MCF 10A (cell line): ENCODE measurements around the gene ARSI. TPM values are rescaled to one million over a fixed set of nuclear protein-coding genes. Genes with fewer than 3 reads are reported as not detected.

ENCODE experiments used
- BruUV-seq: library from RNA; stranded (reverse); fragments of 400-500 nt; replicated peaks from 2 replicates; lab custom pipeline; 2021; lab: Mats Ljungman, UMichigan
- CTCF ChIA-PET: fragments of 300-600 bp; sonication (Branson Sonifier 250); formaldehyde crosslinking; extraction: SDS; loops from one replicate; lab custom pipeline; 2021; ENCODE audit warnings: antibody characterized with exemption, inconsistent platforms; lab: Yijun Ruan, JAX
- POLR2A ChIA-PET: fragments of 300-600, 350-650 bp; sonication (Branson Sonifier 250); formaldehyde crosslinking; extraction: SDS; loops from one replicate; lab custom pipeline; 2020; ENCODE audit warnings: antibody characterized with exemption, inconsistent platforms; lab: Yijun Ruan, JAX
- DNase-seq: peaks from one replicate; pipeline ENCODE4 v3.0.0-alpha.2; 2018; ENCODE audit not compliant: unreplicated experiment
- H3K27ac Mint-ChIP-seq: one replicate; pipeline ENCODE4 v1.8.0; 2022; ENCODE audit warnings: mild to moderate bottlenecking, low read depth, mixed read lengths; ENCODE audit not compliant: unreplicated experiment
- H3K27me3 Mint-ChIP-seq: one replicate; pipeline ENCODE4 v1.8.0; 2022; ENCODE audit warnings: mixed read lengths; ENCODE audit not compliant: insufficient read depth, unreplicated experiment
- H3K36me3 Mint-ChIP-seq: one replicate; pipeline ENCODE4 v1.8.0; 2022; ENCODE audit warnings: mild to moderate bottlenecking, moderate library complexity, mixed read lengths; ENCODE audit not compliant: insufficient read depth, unreplicated experiment
- H3K4me1 Mint-ChIP-seq: one replicate; pipeline ENCODE4 v1.8.0; 2022; ENCODE audit warnings: mixed read lengths; ENCODE audit not compliant: insufficient read depth, unreplicated experiment
- H3K4me3 Mint-ChIP-seq: one replicate; pipeline ENCODE4 v1.8.0; 2022; ENCODE audit warnings: mild to moderate bottlenecking, moderate library complexity, mixed read lengths; ENCODE audit not compliant: unreplicated experiment
- H3K9me3 Mint-ChIP-seq: one replicate; pipeline ENCODE4 v1.8.0; 2022; ENCODE audit warnings: mixed read lengths; ENCODE audit not compliant: unreplicated experiment
- intact Hi-C: fragments of 100-400 bp; cut with micrococcal nuclease; formaldehyde crosslinking; loops from 2 replicates; pipeline ENCODE4 v1.14.1; 2022
- total RNA-seq: library from RNA; stranded (reverse); gene quantifications from 2 replicates; pipeline ENCODE4 v1.2.3, GENCODE V29; 2022
- TF ChIP-seq, protein P1 (sequence below): fragments of 200-600 bp; IDR thresholded peaks from one replicate; pipeline ENCODE4 v1.8.0; 2022; ENCODE audit warnings: antibody characterized with exemption, mild to moderate bottlenecking; ENCODE audit not compliant: unreplicated experiment

Gene ARSI
- total RNA-seq, 1 experiment from 2014 or later: 0.19 TPM

DNA sequence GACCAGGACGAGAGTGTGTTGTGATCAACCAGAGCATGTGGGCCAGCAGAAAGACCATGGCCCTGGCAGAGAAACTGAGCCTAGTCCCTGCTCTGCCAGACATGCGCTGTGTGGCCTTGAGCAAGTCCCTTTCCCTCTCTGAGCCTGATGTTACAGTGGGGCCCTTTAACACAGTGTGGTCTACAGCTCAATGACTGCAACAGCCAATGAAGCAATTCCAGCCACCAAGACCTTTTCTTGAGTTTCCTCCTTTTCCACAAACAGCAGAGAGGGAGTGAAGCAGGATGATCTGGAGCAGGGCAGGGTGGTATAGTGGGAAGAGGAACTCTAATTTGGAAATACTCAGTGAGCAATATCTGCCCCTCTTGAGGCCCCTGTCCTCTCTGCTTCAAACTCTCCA lies 25.8 kb upstream of the ARSI start:
- Mint-ChIP-seq H3K27ac (no peak overlapping the region), H3K27me3 (no peaks in the 10 kb centered on the region), H3K4me3 (no peak overlapping the region), H3K36me3 (no peaks in the 10 kb centered on the region), H3K9me3 (no peaks in the 10 kb centered on the region), H3K4me1 (no peaks in the 10 kb centered on the region)
- POLR2A ChIA-PET: interaction anchor here (1.4 kb wide), 1 partner anchor 29 kb away, joined by 5 read pairs; no protein-coding TSS in a partner anchor
- no TSS peak for BruUV-seq
- TF ChIP-seq, protein P1, sequence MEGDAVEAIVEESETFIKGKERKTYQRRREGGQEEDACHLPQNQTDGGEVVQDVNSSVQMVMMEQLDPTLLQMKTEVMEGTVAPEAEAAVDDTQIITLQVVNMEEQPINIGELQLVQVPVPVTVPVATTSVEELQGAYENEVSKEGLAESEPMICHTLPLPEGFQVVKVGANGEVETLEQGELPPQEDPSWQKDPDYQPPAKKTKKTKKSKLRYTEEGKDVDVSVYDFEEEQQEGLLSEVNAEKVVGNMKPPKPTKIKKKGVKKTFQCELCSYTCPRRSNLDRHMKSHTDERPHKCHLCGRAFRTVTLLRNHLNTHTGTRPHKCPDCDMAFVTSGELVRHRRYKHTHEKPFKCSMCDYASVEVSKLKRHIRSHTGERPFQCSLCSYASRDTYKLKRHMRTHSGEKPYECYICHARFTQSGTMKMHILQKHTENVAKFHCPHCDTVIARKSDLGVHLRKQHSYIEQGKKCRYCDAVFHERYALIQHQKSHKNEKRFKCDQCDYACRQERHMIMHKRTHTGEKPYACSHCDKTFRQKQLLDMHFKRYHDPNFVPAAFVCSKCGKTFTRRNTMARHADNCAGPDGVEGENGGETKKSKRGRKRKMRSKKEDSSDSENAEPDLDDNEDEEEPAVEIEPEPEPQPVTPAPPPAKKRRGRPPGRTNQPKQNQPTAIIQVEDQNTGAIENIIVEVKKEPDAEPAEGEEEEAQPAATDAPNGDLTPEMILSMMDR: no peak
- intact Hi-C loops: no loop called here
- no peak for DNase-seq
- CTCF ChIA-PET: interaction anchor here (0.7 to 1.4 kb wide), 3 partner anchors 9 to 82 kb away, joined by 3 to 10 read pairs (median 7); no protein-coding TSS in a partner anchor

DNA sequence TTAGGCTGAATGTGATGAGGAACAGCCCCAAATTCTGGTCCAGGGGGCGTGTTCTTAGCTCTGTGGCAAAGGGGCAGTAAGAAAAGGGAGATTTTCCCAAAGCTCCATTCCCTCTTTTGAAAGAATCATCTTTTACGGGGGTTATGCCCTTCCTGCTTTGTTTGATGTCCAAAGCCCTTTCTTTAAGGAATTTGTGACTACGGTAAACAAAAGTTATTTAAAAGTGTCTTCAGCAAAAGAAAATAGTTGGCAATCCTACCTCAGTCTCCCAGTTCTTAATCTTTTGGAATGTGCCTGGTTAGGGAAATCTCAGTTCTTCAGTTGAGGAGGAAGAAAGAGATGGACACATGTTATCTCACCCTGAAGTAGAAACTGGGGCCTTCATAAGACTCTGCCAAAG lies 24.4 kb upstream of the ARSI start:
- no peak for DNase-seq
- Mint-ChIP-seq H3K36me3 (no peaks in the 10 kb centered on the region), H3K27me3 (no peaks in the 10 kb centered on the region), H3K4me3 (no peak overlapping the region), H3K27ac (no peak overlapping the region), H3K9me3 (no peaks in the 10 kb centered on the region), H3K4me1 (peaks cover 2% of the 10 kb centered on the region)
- CTCF ChIA-PET: interaction anchor here (0.5 to 1.4 kb wide), 2 partner anchors 8 to 71 kb away, joined by 3 to 10 read pairs; no protein-coding TSS in a partner anchor
- POLR2A ChIA-PET: interaction anchor here (1.0 kb wide), 1 partner anchor 9 kb away, joined by 4 read pairs; no protein-coding TSS in a partner anchor
- no TSS peak for BruUV-seq
- TF ChIP-seq, protein P1: no peak
- intact Hi-C loops: no loop called here

DNA sequence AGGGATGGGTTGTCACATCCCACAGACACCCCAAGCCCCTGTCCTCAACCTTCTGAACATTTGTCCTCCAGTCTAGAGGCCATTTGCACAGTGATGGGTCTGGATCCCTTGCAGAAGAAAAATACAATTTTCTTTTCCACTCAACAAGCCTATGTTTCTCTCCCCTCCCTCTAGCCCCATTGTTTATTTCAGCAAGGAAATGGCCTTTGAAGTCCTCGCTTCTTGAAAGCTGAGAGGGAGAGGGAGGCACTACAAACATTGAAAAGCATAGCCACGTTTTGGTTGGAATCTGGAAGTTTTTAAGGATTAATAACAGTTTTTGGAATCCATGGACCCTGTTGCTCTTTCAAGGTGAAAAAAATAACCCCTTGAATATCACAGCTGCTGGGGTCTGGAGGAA lies 24.0 kb upstream of the ARSI start:
- ChIA-PET CTCF (interaction anchor here (0.5 kb wide), 1 partner anchor 70 kb away, joined by 3 read pairs; no protein-coding TSS in a partner anchor), POLR2A (interaction anchor here (0.6 to 1.0 kb wide), 2 partner anchors 9 to 21 kb away, joined by 3 to 4 read pairs; no protein-coding TSS in a partner anchor)
- no peak for DNase-seq
- Mint-ChIP-seq H3K36me3 (no peaks in the 10 kb centered on the region), H3K27ac (no peak overlapping the region), H3K4me1 (peaks cover 6% of the 10 kb centered on the region), H3K9me3 (no peaks in the 10 kb centered on the region), H3K27me3 (no peaks in the 10 kb centered on the region), H3K4me3 (no peak overlapping the region)
- TF ChIP-seq, protein P1: no peak
- intact Hi-C loops: no loop called here
- BruUV-seq: no TSS peak

DNA sequence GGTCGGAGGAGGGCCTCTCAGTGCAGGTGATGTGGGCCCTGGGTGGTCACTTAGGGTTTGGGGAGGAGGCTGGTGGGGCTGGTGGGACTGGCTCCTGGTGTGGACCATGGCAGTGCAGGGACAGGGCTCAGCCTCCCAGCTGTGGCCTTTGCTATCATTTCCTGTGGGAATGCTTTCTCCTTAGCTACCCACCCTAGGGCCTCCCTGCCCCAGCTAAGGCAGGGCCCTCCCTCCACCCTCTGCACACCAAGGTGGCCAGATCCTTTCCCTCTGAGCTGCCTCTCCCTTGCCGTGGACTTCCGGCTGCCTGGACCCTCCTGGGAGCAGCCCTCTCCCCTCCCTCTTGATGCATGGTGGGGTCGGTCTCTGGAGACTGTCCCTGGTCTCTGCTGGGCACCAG lies 22.7 kb upstream of the ARSI start:
- intact Hi-C loops: no loop called here
- Mint-ChIP-seq H3K4me1 (peaks cover 15% of the 10 kb centered on the region), H3K9me3 (no peaks in the 10 kb centered on the region), H3K27ac (no peak overlapping the region), H3K27me3 (no peaks in the 10 kb centered on the region), H3K4me3 (no peak overlapping the region), H3K36me3 (no peaks in the 10 kb centered on the region)
- POLR2A ChIA-PET: no interaction called here
- CTCF ChIA-PET: interaction anchor here (0.5 to 1.5 kb wide), 5 partner anchors 24 to 324 kb away, joined by 3 to 4 read pairs (median 4); no protein-coding TSS in a partner anchor
- DNase-seq: no peak
- TF ChIP-seq, protein P1: no peak
- BruUV-seq: no TSS peak
